ENCODE results near the gene PHLDB2. TPM values are rescaled to one million over a fixed set of nuclear protein-coding genes. Genes with fewer than 3 reads are reported as not detected.

The PHLDB2 gene
- polyA plus RNA-seq, 1 experiment = 15.9 TPM

DNA sequence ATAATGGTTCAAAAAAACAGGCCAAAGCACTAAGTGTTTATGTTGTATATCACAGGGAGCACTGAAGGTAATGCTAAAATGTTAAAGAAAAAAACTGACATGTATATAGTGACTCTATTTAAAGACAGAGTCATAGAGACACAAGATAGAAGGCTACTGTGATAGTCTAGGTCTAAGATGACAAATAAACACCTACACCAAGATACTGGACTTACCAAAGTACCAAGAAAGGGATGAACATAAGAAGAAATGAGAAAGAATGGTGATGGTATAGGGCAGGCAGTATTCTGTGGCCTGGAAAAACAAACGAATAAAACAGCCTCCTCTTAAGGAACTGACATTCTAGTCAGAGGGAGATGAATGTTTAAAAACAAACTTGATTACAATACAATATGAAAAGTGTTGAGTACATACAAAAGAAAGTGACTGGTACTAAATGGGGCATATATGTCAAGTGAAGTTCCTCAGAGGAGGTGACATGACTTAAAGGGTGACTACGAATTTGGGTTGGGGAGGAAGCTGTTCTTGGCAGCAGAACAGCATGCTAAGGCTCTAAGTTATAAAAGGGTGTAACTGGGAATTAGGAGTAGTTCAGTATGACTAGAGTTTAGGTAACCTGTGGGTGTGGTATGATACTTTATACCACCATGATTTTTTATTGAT is 125.7 kb downstream of the PHLDB2 start:
- H3K4me3 ChIP-seq (ENCODE audit: low read depth, low read length) = no peak overlapping the region
- H3K9me3 ChIP-seq (ENCODE audit: control insufficient read depth, insufficient read depth, low read length) = no peaks in the 10 kb centered on the region
- H3K27me3 ChIP-seq (ENCODE audit: control insufficient read depth, insufficient read depth, low read length) = no peaks in the 10 kb centered on the region
- ChIA-PET CTCF (interaction anchor here (1.6 to 9.1 kb wide), 3 partner anchors 17 to 59 kb away, joined by 5 to 169 read pairs (median 6); no protein-coding TSS in a partner anchor), POLR2A (no interaction called here)
- no peak for DNase-seq (ENCODE audit: low read depth, low spot score)
- TF ChIP-seq, protein P1, sequence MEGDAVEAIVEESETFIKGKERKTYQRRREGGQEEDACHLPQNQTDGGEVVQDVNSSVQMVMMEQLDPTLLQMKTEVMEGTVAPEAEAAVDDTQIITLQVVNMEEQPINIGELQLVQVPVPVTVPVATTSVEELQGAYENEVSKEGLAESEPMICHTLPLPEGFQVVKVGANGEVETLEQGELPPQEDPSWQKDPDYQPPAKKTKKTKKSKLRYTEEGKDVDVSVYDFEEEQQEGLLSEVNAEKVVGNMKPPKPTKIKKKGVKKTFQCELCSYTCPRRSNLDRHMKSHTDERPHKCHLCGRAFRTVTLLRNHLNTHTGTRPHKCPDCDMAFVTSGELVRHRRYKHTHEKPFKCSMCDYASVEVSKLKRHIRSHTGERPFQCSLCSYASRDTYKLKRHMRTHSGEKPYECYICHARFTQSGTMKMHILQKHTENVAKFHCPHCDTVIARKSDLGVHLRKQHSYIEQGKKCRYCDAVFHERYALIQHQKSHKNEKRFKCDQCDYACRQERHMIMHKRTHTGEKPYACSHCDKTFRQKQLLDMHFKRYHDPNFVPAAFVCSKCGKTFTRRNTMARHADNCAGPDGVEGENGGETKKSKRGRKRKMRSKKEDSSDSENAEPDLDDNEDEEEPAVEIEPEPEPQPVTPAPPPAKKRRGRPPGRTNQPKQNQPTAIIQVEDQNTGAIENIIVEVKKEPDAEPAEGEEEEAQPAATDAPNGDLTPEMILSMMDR (IDR thresholded peaks at IDR 0.05; ENCODE audit: low read depth, low read length) = no peak
- H3K27ac ChIP-seq (ENCODE audit: low read depth, low read length) = no peak overlapping the region

- ChIA-PET CTCF (interaction anchor here (0.8 to 9.1 kb wide), 4 partner anchors 19 to 278 kb away, joined by 3 to 169 read pairs (median 6); no protein-coding TSS in a partner anchor), POLR2A (no interaction called here)
- TF ChIP-seq, protein P1 (IDR thresholded peaks at IDR 0.05; ENCODE audit: low read depth, low read length) = no peak
Observed at GRCh38 chr3:111986800-111987199, 127.7 kb downstream of the PHLDB2 start.

GRCh38 chr3:111989061-111989678 is 130.1 kb downstream of the PHLDB2 start:
- POLR2A ChIA-PET = interaction anchor here (1.0 kb wide), 1 partner anchor 10 kb away, joined by 4 read pairs; the partner anchor contains the start of gene ABHD10
- CTCF ChIA-PET = interaction anchor here (0.6 to 9.1 kb wide), 35 partner anchors 9 to 383 kb away, joined by 3 to 169 read pairs (median 4); partner anchors contain the start of genes ABHD10, PHLDB2 and TAGLN3
- Histone ChIP-seq H3K27ac (ENCODE audit: low read depth, low read length) (no peak overlapping the region), H3K4me3 (ENCODE audit: low read depth, low read length) (no peak overlapping the region), H3K9me3 (ENCODE audit: control insufficient read depth, insufficient read depth, low read length) (no peaks in the 10 kb centered on the region), H3K27me3 (ENCODE audit: control insufficient read depth, insufficient read depth, low read length) (no peaks in the 10 kb centered on the region)
- DNase-seq (ENCODE audit: low read depth, low spot score) = peak; percentile 32
- TF ChIP-seq, protein P1 (IDR thresholded peaks at IDR 0.05; ENCODE audit: low read depth, low read length) = peak; percentile 83

More at GRCh38 chr3:111986800-111987199, 127.7 kb downstream of the PHLDB2 start:
- Histone ChIP-seq H3K9me3 (ENCODE audit: control insufficient read depth, insufficient read depth, low read length) (no peaks in the 10 kb centered on the region), H3K4me3 (ENCODE audit: low read depth, low read length) (no peak overlapping the region), H3K27ac (ENCODE audit: low read depth, low read length) (no peak overlapping the region), H3K27me3 (ENCODE audit: control insufficient read depth, insufficient read depth, low read length) (no peaks in the 10 kb centered on the region)
- DNase-seq (ENCODE audit: low read depth, low spot score) = no peak

DNA sequence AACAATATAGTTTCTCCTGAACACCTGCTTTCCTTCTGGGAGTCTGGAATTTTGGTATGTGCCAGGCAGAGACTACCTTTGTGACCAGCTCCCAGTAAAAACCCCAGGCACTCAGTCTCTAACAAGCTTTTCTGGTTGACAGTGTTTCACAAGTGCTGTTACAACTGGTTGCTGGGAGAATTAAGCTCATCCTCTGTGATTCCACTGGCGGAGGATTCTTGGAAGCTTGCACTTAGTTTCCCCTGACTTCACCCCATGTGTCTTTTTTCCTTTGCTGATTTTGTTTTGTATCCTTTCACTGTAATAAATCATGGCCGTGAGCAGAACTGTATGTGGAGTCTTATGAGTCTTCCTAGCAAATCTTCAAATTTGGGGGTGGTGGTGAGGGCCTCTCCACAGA is 134.0 kb downstream of the PHLDB2 start:
- no peak overlapping the region for H3K4me3 ChIP-seq (ENCODE audit: low read depth, low read length)
- H3K27ac ChIP-seq (ENCODE audit: low read depth, low read length) = no peak overlapping the region
- POLR2A ChIA-PET = no interaction called here

More for the DNA sequence above, 134.0 kb downstream of the PHLDB2 start:
- no peaks in the 10 kb centered on the region for H3K27me3 ChIP-seq (ENCODE audit: control insufficient read depth, insufficient read depth, low read length)
- CTCF ChIA-PET = interaction anchor here (6.8 to 9.1 kb wide), 2 partner anchors 19 to 51 kb away, joined by 80 to 169 read pairs; no protein-coding TSS in a partner anchor
- no peak for DNase-seq (ENCODE audit: low read depth, low spot score)
- H3K9me3 ChIP-seq (ENCODE audit: control insufficient read depth, insufficient read depth, low read length) = no peaks in the 10 kb centered on the region
- TF ChIP-seq, protein P1 (IDR thresholded peaks at IDR 0.05; ENCODE audit: low read depth, low read length) = no peak
